ENCODE data around the gene POLE. TPM values are rescaled to one million over a fixed set of nuclear protein-coding genes. Genes with fewer than 3 reads are reported as not detected.

Gene POLE
- total RNA-seq, 1 donor from 2014 or later: 39.2 TPM

GRCh38 chr12:132575661-132576060 is 111.5 kb downstream of the POLE start:
- ATAC-seq (no peak), DNase-seq (ENCODE audit: low spot score) (no peak)
- intact Hi-C loops (cut with DNase I): no loop called here

GRCh38 chr12:132574271-132574996 is 112.7 kb downstream of the POLE start:
- intact Hi-C loops (cut with DNase I): no loop called here
- ATAC-seq (no peak), DNase-seq (ENCODE audit: low spot score) (no peak)

Small RNAs within 50 kb of the gene (microRNA-seq; reads per million reads assigned to microRNA genes)
- not detected for gene MIR6763

Other genes starting within 250 kb of the POLE start
- gene FBRSL1, start 197.2 kb downstream of the POLE start, total RNA-seq: 43.7 TPM
- not detected for gene LRCOL1, start 76.8 kb downstream of the POLE start, total RNA-seq
- not detected for gene P2RX2, start 68.6 kb downstream of the POLE start, total RNA-seq
- 18.3 TPM for gene PXMP2, start 245 bp upstream of the POLE start, total RNA-seq
- gene PGAM5, start 23.5 kb upstream of the POLE start, total RNA-seq: 12.1 TPM
- 55.9 TPM for gene ANKLE2, start 74.5 kb upstream of the POLE start, total RNA-seq
- 60.6 TPM for gene GOLGA3, start 141.5 kb upstream of the POLE start, total RNA-seq
- 45.5 TPM for gene CHFR, start 200.3 kb upstream of the POLE start, total RNA-seq

Measured in sciatic nerve (tissue), 2 donors.